HL-60 (cell line): ENCODE measurements around the gene TLR5.
A peak's percentile ranks its signal among the peaks of the same experiment; 100 is the strongest.

Experiments used
- DNase-seq, 2 experiments: peaks; one replicate each; pipeline ENCODE4 v3.0.0-alpha.2; 2010 to 2020; ENCODE audit warnings: low read depth in 1 of 2, low spot score in 1 of 2
- H3K27ac ChIP-seq: fragments of 250-450 bp; sonication (Bioruptor Pico); replicated peaks from 2 replicates; pipeline ENCODE4 v1.5.1; 2020; ENCODE audit warnings: mild to moderate bottlenecking, moderate library complexity
- H3K27me3 ChIP-seq: fragments of 250-450 bp; sonication (Bioruptor Pico); 2 replicates; pipeline ENCODE4 v1.5.1; 2021; ENCODE audit warnings: mild to moderate bottlenecking, moderate library complexity; ENCODE audit not compliant: insufficient read depth, poor library complexity, severe bottlenecking
- H3K4me3 ChIP-seq: replicated peaks from 2 replicates; pipeline ENCODE4 v1.5.1; 2011; ENCODE audit warnings: mild to moderate bottlenecking, control low read depth, low read length; ENCODE audit not compliant: insufficient read depth
- CTCF ChIP-seq: IDR thresholded peaks from one replicate; pipeline ENCODE4 v1.5.1; 2011; ENCODE audit warnings: low read length, control low read depth, inconsistent platforms; ENCODE audit not compliant: insufficient read depth
- GABPA ChIP-seq: IDR thresholded peaks from 2 replicates; pipeline ENCODE4 v1.6.1; 2012; ENCODE audit warnings: low read depth
- POLR2AphosphoS5 ChIP-seq: IDR thresholded peaks from 2 replicates; pipeline ENCODE4 v1.6.1; 2012; ENCODE audit warnings: low read depth
- REST ChIP-seq: IDR thresholded peaks from 2 replicates; pipeline ENCODE4 v1.6.1; 2012; ENCODE audit warnings: low read depth; ENCODE audit not compliant: insufficient replicate concordance
- SPI1 ChIP-seq: IDR thresholded peaks from 2 replicates; pipeline ENCODE4 v1.6.1; 2012; ENCODE audit warnings: low read depth, mild to moderate bottlenecking, borderline replicate concordance

The TLR5 gene

DNA sequence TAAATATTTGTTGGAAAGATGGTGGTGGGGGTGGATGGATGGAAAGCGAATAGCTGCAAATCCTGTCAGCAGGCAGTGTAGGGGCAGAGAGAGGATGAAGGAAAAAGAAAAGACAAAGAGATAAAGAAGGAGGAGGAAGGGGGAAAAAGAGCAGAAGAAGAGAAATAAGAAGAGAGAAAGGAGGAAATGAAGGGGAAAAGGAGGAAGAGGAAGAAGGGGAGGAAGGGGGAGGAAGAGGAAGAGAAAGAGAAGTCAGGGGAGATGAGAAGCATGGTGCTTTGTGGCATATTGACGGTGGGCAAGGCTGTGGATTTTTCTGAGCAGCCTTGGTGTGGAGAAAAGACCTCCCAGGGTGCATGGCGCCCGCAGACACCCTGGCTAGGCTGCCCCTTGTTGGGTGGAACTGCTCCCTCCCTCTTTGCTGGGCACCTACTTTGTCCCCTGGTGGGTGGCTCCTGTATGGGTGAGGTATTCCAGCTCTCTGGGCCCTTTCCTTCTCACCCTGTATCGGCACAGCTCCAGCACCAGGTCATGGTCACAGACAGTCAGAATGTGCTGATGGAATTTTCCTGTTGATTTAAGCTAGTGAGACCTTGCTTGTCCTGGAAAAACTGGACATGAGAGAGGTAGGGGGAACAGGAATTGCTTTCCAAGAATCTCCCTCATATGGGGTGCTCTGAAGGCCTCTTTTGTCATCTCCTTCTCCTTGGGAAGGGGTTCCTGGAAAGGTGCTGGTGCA lies 45.7 kb upstream of the TLR5 start:
- DNase-seq, result no peak
- Histone ChIP-seq H3K27ac (no peak overlapping the region), H3K27me3 (no peaks in the 10 kb centered on the region), H3K4me3 (no peak overlapping the region)
- TF ChIP-seq POLR2AphosphoS5 (no peak), GABPA (no peak), SPI1 (peak; percentile 47), REST (no peak), CTCF (no peak)

GRCh38 chr1:223186800-223187199 lies 43.8 kb upstream of the TLR5 start:
- Histone ChIP-seq H3K27ac (no peak overlapping the region), H3K4me3 (no peak overlapping the region), H3K27me3 (no peaks in the 10 kb centered on the region)
- TF ChIP-seq GABPA, result no peak
- no peak for TF ChIP-seq CTCF
- no peak for TF ChIP-seq SPI1
- no peak for TF ChIP-seq POLR2AphosphoS5
- no peak for TF ChIP-seq REST
- no peak for DNase-seq

DNA sequence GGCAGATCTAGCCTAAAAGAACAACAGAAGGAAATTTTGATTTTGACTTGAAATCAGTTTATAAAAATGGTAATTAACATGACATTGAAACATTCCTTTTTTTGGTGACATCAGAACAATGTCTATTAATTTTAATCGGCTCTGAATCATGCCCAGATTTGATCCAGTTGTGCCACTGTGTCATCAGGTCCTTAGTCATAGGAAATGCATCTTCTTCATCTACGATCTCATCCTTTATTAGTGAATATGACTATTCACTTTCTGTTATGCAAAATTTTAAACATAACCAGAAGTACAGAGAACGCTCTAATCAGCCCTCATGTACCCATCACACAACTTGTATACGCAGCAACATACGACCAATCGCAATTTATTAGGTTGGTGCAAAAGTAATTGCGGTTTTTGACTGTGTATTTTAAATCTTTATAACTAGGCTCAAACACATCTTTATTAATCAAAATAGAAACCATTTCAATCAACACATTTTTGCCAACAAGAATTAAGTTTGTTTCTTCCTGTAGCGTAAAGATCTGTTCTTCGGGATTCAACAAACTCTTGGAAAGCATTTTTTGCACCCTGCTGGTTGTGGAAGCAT lies 40.3 kb upstream of the TLR5 start:
- H3K27me3 ChIP-seq, result no peaks in the 10 kb centered on the region
- H3K27ac ChIP-seq, result no peak overlapping the region
- DNase-seq, result no peak
- H3K4me3 ChIP-seq, result no peak overlapping the region
- TF ChIP-seq CTCF, result no peak
- no peak for TF ChIP-seq POLR2AphosphoS5
- no peak for TF ChIP-seq REST
- no peak for TF ChIP-seq GABPA
- TF ChIP-seq SPI1, result no peak
